Mucosa of gallbladder (tissue), 1 donor: ENCODE results near the gene IQSEC3. TPM values are rescaled to one million over a fixed set of nuclear protein-coding genes. Genes with fewer than 3 reads are reported as not detected.

ENCODE experiments used
- DNase-seq: peaks from one replicate; pipeline ENCODE4 v3.0.0-alpha.2; 2020; ENCODE audit warnings: low spot score
- total RNA-seq: library from RNA; stranded (reverse); gene quantifications from one replicate; pipeline ENCODE4 v1.2.1, GENCODE V29; 2021
- donor health status: DM: no; HTN: no; CAD: no.

Gene IQSEC3
- total RNA-seq, 1 donor from 2014 or later, result 1.6 TPM

DNA sequence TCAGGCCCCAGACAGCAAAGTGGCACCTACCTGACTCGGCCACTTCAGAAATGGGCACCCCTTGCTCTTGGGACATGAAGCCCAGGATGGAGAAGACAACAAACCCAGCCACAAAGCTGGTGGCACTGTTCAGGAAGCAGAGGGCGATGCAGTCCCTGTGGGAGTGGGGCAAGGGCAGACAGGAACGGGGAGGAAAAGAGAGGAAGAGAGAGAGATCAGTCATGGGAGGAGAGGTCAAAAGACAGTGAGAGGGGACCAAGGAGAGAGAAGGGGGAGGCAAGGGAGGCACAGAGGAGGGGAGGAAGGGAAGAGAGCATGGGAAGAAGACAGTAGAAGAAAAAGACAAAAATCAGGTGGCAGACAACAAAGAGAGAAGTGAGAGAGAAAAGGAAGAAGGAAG is 130.8 kb downstream of the IQSEC3 start:
- DNase-seq, result no peak

DNA sequence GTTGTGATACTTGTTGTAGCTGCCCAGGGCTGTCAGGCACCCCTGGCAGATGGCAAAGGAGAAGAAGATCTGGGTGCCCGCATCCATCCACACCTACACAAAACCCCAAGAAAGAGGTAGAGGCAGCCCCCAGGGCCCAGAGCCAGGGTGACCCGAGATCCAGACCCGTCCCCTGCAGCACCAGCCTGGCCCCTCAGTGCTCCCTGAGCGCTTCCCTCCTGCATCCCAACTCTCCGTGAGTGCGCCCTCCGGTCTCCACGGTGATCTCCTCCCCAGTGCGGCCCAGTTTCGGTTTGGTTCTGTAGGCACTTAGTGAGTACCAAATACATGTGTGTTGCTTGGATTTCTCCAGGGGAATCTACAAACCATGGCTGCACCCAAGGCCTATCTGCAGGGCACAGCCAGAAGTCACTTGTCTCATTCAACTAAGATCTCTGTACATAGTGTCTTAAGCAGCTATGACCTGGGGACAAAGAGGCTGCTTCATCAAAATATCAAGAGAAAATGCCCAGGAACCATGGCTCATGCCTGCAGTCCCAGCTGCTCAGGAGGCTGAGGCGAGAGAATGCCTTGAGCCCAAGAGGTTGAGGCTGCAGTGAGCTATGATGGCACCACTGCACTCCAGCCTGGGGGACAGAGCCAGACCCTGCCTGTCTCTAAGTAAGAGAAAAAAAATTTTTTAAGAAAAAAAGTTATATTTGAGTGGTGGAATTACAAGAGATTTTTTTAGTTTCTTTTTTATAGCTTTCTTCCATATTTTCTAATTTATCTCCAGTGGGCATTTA is 131.5 kb downstream of the IQSEC3 start:
- DNase-seq, result no peak

DNA sequence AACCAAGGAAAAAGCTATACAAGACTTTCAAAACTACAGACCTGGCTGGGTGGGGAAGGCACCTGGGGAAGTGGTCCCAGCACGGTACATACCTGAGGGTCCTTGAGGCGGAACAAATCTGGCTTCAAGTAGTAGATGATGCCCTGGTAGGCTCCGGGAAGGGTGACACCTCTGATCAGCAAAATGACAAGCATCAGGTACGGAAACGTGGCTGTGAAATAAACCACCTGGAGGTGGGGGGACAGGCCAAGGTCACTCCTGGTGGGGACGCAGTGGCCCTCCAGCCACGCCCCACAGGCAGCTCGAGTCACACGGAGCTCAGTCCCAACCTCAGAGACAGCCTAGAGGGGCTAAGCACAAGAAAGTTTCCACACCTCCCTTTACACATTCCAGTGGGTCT is 132.1 kb downstream of the IQSEC3 start:
- no peak for DNase-seq

DNA sequence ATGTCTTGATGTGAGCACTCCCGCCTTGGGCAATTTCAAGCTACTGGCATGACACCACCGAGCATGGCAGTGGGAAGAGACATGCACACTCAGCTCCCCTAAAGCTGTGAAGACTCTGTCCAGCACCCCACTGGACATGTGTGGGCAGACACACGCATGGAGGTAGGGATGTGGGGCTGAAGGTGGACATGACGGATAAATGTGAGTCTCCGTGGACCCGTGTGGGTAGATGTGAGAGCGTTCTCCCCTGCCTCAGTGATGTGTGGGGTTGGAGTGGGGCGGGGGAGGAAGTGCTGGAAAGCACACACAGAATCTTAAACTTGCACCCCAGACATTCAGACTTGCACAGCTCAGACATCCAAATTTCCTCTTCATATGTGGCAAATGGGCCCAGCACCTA is 134.8 kb downstream of the IQSEC3 start:
- no peak for DNase-seq

DNA sequence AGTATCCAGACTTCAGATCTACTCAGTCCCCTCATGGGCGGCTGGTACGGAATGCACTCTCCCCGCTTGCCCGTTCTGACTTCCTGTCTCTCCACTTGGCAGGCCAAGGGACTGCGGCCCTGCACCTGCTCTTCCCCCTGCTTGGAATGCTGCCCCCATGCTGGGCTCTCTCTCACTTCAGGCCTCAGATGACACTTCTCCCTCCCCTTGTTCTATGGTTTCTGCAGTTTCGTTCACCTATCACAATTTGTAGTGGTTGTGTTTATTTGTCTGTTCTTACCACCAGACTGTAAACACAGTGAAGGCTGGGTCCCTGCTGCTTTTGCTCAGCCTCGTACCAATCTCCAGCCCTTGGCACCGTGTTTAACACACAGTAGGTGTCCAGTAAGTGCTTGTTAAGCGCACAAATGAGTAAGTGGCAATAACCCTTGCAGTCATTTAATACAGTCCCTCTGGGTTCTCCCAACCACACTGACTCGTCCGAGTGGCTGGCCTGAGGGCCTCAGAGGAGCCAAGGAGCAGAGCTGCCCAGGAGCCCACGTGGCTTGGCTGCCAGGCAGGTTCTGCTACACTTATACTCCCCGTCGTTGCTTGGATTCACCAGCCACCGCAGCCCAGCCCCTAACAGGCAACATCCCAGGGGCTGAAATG is 135.6 kb downstream of the IQSEC3 start:
- no peak for DNase-seq

DNA sequence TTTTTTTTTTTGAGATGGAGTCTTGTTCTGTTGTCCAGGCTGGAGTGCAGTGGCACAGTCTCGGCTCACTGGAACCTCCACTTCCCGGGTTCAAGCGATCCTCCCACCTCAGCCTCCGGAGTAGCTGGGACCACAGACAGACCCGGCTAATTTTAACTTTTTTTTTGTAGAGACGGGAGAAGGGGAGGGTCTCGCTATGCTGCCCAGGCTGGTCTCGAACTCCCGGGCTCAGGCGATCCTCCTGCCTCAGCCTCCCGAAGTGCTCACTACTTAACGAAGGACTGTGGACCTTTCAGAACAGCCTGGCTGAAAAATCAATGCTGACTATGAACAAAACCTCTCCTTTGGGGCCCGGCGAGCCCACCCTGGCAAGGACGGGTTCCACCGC is 136.5 kb downstream of the IQSEC3 start:
- no peak for DNase-seq

DNA sequence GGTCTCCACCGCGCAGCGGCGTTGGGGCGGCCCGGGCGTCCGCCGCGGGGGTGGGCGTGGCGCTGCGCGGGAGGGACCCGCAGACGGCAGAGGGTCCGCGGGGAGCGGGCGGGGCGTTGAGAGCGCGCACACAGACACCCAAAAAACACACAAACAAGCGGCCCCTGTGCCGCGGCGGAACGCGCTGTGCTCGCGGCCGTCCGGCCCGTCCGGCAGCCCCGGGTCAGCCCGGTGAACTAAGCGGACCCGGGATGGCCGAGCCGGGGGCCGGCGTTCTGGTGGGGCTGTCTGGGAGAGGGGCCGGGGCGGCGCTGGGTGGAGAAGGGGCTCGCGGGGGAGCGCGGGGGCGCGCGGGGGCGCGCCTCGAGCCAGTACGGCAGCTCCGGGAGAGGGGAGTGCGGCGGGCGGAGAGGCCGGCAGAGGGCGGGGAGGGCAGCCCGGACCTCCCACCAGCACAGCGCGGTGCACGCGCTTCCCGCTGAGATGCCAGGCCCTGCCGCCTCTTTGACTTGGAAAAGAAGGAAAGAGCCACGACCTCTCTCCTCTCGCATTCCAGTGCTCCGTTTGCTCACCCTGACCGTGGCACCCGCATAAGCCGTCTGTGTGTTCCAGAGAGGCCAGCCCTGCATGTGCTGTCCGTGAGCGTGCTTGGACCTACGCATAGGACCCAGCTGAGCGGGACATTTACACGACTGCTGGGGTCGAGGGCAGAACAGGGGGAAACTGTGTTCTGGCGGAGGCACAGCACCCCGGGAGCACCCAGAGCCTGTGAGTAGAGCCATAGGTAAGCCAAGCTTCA is 137.1 kb downstream of the IQSEC3 start:
- DNase-seq, result no peak

DNA sequence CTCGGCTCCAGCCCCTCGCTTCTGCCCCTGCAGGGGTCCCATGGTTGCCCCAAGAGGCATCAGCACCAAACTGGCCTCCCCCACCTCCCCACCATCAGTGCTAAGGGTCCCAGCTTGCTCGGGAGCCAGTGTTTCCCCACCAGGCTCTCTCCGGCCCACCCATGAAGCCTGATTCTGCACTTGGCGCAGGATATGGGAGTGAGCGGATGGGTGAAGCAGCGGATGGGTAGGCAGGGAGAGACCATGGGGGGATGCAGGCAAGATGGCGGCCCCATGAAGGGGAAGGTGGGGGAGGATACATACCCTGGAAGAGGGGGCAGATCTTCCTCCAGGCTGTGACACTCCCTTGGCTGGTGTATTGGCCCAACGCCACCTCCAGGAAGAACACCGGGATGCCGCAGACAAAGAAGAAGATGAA is 137.7 kb downstream of the IQSEC3 start:
- DNase-seq, result no peak

DNA sequence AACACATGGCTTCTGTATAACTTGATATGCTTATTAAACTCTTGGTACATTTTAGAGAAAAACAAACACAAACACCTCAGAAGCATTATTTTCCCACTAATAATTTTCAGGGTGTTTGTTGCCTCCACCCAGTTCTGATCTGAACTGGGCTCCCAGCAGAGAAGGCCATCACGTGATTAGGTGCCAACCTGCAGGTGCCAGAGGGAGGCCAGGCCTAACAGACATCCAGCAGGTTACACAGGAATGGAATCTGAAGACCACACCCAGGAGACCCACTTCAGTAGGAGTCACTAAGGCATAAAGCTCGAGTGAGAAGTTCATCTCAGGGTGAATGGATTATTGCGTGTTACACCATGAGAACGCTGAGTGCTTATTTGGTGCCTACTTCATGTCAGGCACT is 138.5 kb downstream of the IQSEC3 start:
- DNase-seq, result no peak

DNA sequence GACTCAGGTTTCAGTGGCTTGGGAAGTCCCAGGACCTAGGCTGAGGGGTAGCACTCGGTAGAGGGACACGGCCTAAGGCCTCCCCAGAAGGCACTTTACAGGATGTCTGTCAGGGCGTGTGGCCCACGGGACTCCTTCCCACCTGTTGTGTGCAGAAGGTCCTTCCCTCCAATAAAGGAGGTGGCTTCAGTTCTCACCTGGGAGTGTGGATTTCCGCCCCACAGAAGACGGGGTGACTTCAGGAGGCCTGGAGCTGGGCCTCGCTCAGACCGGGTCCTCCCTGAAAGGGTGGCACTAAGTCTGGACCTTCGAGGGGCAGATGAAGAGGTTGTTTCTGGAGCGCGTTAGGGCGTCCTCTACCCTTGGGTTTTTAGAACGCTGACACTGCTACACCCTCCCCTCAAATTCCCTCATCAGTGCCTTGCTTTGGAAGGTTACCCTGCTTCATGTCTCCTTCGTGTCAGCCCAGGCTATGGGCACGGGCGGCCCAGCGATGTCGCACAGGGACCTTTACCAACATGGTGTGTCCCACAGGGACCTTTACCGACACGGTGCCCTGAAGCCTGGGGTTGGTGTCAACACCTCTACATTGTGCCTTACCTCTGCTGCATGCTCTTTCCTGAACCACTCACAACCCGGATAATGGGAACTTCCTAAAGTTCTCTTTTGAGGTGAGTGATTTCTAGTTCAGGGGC is 140.3 kb downstream of the IQSEC3 start:
- no peak for DNase-seq

DNA sequence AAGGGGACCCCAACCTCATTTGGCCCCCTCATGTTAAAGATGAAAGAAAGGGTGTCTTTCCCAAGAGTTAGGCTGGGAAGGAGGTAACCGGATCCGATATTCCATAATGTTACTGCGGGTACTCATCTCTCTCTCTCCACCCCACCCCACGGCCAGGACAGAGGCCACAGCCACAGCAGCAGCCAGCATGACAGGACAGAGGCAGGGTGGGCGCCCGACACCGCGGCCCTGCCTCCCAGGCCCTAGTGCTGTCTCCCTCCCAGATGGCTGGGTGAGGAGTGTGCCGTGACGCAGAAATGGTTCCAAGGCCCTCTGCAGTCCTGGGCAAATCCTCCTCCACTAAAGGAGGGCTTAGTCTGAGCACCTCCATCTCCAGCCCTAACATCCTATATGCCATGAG is 141.2 kb downstream of the IQSEC3 start:
- DNase-seq, result no peak

DNA sequence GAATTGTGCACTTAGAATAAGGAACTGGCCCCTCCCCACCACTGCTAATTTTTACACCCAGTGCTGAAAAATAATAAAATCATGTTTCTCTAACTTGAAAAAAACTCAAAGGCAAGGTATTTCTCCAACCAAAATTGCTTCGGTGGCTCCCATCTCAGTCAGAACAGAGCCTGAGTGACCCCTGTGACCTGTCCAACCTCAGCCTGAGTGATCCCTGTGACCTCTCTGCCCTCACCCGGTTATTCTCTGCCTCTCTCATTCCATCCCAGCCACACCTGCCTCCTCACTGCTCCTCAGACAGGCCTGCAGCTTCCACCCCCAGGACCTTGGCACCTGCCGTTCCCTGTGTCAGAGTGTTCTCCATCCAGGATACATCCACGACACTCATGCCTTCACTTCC is 142.2 kb downstream of the IQSEC3 start:
- DNase-seq, result no peak

DNA sequence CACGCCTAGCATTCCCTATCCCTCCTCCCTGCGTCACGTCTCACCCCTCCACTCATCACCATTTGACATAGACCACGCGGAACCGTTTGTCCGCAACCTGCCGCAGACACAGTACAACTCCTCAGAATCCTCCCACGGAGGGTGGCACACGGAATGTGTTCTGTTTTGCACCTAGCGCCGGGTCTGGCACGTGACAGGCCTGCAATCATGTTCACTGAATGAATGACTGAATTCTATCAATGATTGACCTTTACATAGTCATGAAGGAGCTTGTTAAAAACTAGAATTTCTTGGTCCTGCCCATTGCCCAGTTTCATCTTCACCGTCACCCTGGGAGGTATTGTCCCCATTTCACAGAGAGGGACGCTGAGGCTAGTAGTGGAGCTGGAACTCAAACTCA is 142.7 kb downstream of the IQSEC3 start:
- no peak for DNase-seq

DNA sequence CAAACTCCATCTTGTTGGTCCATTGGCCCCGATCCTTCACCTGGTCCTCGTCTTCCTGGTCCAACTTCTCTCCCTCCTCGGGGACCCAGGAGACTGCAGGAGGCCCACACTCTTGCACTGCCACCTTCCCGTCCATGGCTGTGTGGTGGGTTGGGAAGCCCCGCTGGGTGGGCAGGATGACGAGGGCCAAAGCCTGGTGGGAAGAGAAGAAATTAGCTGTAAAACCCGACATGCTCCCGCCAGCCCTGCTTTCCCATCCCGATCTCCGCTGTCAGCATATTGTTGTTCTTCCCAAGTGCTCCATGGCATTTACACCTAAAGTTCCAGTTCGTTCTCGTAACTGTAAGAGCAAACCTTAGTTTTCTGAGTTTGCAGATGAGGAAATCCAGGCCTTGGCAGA is 143.3 kb downstream of the IQSEC3 start:
- no peak for DNase-seq

DNA sequence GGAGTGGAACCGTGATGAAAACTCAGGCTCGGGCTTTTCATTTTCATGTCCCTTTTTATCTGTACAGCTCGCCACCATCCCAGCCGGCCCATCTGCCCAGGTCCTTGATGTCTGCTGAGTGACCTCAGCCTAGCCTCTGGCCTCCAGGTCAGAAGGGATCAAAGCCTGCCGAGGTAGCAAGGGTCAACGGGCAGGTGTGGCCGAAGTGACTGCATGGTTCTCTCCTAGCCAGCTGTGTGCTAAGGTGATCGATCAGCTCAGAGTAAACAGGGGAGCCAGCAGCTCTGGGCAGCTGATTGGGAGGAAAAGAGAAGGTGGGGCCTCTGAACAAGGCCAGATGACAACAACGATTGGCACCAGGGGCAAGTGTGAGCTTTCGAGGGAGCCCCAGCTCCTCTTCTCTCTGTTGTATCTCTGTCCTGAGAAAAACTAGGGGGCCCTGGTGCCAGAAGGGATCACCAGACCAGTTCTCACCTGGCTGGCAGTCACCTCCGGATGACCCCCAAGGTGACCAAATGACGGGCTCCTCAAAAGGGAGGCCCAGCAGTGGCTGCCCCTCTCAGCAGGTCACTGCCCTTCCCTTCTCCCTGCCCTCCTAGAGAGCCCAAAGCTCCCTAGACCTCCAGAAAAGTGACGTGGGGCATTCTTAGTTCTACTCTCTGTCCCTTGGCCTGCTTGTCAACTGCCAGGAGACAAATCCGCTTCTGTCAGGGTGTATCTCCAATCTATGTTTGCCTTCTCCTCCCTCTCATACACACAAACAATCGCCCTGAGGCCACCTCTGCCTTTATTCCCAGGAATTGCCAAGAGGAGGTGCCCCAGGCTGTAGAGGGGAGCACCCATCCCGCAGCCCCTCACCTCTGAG is 143.9 kb downstream of the IQSEC3 start:
- DNase-seq, result peak; percentile 35

DNA sequence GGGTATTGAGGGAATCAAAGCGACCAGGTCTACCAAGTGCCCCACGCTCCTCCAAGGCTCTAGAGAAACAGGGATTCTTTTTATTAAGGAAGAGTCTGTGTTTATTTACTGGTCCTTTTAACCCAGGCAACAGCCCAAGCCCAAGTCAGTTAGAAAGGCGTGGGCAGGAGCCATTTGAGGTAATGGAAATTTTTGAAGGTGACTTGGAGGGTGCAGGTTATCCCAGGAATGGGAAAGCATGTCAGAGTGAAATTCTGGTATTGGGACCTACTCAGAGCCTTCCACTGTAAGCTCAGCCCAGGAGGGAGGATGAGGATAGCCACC is 144.5 kb downstream of the IQSEC3 start:
- no peak for DNase-seq

DNA sequence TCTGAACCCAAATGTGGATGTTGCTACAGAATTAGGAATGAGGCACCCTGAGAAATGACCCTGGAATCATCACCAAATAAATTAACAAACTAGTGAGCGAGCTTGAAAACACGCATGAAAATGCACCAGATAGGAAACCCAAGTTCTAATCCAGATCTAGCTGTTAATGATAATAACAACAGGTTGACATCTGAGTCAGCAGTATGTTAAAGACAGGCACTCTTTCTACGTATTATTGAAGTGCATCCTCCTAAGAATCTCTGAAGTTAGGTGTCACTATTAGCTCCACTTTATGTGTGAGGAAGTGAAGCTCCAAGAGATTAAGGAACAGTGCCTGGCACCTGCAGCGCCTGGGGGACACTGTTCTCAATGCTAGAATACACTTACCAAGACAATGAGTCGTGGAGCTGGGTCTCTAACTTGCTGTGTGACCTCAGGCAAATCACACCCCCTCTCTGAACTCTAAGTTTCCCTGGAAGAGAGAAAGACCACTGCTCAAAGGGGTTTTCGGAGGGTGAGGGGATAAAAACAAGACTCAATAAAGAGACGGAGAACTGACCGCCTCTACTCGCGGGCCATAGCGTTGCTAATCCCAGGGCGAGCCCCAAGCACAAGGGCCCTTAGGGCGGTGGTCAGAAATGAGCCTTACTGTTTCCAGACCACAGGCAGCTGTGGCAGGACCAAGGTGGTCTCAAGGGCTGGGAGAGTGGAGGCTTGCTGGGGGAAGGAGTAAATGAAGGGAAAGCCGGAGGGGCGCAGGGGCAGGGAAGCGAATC is 145.3 kb downstream of the IQSEC3 start:
- no peak for DNase-seq

DNA sequence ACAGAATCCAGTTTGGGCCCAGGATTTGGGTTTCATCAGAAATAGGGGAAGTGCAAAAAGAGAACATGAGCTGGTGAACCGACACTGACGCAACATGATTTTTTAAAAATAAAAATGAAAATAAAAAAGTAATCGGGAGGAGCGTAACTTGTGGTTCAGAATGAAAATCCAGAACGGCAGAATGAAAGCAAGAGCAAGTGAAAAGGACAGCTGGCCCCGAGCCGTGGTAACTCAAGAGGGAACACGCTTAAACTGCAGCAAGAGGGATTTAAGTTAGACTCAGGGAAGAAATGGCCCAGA is 145.8 kb downstream of the IQSEC3 start:
- no peak for DNase-seq

DNA sequence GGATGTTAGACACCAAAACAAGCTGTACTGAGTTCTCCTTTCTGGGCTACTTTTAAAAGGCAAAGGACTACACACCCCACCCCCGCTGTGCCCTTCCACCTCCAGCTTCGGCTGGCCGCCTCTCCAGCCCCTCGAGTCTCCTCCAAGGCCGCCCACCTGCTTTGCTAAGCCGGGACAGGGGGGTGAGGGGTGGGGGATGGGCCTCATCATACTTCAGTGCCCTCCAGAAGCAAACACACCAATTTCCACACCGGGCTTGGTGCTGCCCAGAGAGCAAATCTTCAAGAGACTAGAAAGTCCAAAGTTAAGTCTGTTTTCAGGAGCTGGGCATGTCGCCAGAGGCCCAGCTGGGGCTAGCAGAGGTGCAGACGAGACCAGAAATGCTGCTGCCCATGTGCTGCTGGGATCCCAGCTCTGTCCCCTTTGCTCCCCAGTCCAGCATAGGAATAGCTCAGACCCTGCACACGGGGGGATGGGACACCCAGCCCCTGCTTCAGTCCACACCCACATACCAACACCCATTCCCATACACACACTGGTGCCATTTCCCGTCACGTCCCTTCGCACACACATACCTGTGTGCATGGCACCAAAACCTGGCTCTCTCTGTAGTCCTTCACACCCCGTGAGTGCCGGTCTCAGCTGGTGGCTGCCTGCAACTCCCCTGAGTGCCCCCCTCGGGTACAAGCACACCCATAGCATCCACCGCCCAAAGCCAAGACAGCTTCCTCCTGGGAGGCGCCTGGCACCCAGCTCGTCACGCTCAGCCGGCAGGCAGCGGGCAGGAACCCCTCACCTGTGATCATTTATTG is 146.4 kb downstream of the IQSEC3 start:
- peak; percentile 54 for DNase-seq

DNA sequence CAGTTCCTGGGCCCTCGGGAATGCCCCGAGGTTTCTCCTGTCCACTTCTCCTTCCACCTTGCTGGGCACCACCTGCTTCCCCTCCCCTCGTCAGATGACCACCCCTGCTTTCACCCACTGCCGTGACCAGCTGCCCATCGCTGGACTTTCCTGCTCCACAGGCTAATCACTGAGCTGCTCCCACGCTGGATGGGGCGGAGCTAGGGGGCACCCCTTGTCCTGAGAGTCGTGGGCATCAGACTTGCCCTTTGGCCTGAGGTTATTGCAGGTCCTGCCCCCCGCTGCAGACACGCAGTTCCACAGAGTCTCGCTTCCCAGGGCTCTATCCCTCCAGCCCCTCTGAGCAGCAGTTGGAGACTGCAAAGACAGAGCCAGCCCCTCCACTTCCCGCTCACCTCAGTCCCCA is 147.0 kb downstream of the IQSEC3 start:
- DNase-seq, result no peak
